Activated CD4-positive, CD25-positive, alpha-beta regulatory T cell treated with anti-CD3 and anti-CD28 coated beads, Interleukin-2, amount 50 U/mL, for 72 hours (primary cell): ENCODE data around the gene ARHGEF16.

ENCODE experiments used
- DNase-seq: peaks from one replicate; pipeline ENCODE4 v3.0.0; 2021

The ARHGEF16 gene

DNA sequence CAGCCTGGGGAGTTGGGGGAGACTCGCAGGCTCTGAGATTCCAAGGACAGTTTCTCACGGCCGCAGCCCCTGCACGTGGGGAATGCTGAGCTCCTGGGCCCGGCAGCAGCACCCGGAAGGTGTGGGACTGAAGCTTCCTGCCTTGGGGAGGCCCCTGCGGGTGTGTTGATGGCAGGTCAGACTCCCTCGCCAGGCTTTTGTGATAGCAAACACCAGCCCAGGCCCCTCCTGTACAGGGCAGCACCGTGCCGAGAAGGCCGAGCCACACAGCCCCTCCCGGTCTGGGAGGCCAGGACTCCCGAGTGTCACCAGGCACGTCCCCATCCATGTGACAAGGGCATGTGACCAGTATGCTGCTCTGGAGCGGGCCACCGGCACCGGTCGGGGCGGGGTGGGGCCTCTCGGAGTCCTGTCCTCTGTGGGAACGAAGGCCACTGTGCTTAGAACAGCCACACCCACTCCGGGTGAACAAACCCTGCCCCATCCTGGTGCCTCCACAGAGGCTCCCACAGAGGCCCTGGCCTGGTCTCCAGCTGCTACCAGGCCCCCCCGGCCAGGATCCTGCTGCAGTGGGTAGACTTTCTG lies 31.1 kb upstream of the ARHGEF16 start:
- DNase-seq: no peak

DNA sequence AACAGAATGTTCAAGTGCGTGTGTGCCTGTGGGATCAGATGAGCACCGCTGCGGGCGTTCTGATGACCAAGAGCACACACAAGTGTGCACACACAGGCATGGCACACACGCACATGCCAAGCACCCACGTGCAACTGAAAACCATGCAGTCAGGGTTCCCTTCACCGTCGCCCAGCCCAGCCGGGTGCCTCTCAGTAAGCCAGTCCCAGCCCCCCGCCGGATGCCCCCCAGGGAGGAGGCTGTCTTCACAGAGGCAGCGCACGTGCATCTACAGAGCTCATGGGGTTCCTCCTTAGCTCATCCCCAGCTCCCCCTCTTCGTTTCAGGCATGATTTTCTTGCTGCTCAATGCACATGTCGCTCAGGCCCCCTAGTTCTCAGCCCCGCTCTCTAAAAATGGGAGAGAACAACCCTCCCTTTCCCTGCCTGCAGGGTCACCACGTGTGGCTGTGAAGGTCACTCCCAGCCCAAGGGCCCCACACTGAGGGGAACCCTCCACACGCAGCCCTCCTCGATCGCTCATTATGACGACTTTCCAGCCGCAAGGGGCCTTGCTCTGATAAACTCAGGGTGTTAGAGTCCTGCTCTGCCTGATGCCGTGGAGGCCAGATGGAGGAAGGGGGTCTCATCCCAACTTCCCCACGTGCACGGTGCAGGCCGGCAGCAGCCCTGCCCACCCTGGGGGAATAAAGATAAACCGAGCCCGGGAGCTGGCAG lies 30.4 kb upstream of the ARHGEF16 start:
- DNase-seq: no peak

DNA sequence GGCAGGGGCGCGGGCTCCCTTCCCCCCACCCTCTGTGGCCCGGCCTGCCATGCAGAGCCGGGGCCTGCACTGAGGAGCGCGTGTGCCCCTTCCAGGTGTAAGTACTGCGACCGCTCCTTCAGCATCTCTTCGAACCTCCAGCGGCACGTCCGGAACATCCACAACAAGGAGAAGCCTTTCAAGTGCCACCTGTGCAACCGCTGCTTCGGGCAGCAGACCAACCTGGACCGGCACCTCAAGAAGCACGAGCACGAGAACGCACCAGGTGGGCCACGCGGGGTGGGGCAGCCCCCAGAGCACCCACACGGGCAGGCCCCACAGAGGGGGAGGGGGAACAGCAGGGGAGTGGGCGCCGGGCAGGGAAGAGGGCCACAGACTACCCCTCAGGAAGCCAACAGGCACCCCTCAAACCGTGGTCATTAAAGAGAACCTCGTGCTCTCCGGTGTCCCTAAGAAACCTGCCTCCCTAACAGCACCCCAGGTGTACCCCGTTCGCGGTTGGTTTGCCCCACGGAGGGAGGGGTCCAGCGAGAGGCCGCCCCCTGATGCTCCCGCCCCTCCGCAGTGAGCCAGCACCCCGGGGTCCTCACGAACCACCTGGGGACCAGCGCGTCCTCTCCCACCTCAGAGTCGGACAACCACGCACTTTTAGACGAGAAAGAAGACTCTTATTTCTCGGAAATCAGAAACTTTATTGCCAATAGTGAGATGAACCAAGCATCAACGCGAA lies 28.8 kb upstream of the ARHGEF16 start:
- no peak for DNase-seq

DNA sequence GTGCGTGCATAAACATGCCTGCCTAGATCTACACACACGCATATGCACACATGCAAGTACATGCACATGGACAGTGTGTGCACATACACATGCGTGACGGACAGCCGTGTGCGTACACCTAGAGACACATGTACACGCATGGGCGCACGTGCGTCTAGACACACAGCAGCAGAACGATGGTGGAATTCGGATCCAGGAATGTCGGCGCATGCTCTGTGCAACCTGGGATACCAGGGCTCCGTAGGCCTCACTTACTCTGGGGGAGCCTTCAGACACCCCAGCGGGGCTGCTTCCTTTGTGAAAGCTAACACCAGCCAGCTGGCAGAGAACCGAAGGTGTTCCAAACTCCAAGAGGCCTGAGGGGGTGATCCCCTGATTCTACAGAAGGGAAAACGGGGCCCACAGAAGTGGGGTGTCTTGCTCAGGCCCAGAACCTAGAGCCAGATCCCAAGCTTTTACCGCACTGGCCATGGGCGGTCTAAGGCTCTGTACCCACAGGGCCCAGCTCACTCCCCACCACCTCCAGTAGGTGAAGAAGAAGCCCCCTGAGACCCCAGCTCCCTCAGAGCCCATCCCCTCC lies 27.4 kb upstream of the ARHGEF16 start:
- no peak for DNase-seq

DNA sequence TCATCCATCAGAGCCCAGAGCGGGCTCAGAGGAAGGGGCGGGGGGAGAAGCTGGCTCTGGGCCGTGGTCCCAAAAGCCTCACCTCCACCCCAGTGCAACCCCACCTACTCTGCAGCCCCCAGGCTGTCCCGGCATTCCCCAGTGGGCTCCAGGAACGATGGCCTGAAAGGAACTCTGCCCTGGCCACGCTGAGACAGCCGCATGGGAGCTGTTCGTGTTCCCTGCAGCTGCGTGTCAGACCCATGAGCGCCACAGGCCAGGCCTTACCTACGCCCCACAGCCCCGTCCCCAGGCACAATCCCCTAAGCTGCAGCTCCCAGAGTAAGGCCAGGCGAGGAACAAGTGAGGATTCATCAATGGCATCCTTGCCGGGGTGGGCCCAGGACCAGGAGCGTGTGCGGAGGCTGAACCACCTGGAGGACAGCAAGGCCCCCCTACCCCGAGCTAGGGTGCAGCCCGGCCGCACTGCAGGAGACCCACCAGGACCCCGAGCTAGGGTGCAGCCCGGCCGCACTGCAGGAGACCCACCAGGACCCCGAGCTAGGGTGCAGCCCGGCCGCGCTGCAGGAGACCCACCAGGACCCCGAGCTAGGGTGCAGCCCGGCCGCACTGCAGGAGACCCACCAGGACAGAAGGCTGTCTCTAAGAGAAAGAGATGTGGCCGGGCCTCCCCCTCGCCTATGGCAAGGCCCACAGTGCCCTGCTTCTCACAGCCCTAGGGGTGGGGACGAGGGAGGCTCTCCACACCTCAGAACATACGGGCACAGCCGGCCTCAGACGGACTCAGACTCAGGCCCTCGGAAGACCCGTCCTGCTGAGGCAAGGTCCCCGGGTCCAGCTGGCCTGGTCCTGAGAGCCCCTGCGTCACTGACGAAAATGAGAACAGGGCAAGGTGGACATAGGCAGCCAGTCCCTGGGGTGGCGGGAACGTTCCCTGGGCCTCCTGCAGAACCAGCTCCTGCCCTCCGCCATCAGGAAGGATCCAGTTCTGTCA lies 26.5 kb upstream of the ARHGEF16 start:
- no peak for DNase-seq

DNA sequence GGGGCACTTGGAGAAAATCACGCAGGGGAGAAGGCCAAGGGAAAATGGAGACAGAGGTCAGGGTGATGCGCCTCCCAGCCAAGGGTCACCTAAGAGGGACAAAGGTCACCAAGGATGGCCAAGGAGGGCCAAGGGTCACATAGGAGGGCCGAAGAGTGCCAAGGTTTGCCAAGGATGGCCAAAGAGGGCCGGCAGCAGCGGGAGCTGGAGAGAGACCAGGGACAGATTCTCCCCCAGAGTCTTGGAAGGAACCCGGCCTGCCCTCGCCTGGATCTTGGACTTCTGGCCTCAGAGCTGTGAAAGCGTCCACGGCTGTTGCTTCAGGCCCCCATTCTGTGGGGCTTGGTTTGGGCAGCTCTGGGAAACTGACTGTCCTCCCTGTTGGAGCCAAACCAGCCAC lies 25.6 kb upstream of the ARHGEF16 start:
- DNase-seq: no peak

DNA sequence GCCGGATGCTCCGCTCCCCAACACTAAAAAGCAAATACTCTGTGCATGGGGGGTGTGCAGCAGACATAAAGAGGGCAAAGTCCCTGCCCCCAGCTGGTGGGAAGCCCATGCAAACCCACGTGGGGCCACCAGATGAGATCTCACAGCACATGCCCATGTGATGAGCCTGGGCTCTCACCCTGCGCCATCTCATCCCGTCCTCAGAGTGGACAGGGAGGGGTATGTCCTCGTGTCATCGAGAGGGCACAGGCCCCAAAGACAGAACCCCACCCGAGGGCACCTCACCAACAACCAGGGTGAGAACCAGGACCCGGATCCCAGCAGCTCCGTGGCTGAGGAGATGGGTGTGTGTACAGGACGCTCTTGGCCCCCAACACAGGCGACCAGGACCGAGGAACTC lies 25.1 kb upstream of the ARHGEF16 start:
- no peak for DNase-seq

DNA sequence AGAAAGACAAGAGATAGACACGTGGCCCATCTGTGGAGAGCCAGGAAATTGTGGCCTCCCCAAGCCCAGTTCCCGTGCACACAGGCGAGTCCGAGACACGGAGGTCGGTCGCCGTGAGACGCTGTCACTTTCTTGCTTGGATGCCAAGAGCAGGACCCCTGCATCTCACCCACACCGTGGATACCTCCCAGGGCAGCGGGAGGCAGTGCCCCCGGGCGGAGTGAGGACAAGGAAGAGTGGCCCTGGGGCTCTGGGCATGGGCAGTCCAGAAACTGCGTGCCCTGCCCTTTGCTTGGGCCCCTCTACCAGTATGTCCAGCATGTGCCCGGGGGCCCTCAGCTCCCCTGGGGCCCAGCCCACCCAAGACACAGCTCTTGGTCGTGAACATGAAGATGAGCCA lies 24.7 kb upstream of the ARHGEF16 start:
- DNase-seq: no peak

DNA sequence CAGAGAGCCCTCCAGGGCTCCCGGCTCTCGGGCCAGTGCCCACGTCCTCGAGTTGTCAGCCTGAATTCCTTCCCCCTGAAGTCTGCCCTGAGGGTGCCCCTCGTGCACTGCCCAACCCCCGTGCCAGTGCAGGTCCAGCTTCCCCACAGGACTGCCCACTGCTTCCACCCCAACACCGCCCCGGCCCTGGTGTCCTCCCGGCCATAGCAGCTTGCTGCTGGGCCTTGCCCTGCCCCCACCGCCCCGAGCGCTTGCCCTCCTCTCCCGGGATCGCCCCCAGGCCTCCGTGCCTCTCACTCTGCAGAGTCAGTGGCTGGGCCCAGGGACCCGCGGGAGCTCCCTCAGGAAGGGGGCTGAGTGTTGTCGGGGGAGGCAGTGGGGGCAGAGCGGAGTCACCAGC lies 24.1 kb upstream of the ARHGEF16 start:
- no peak for DNase-seq

DNA sequence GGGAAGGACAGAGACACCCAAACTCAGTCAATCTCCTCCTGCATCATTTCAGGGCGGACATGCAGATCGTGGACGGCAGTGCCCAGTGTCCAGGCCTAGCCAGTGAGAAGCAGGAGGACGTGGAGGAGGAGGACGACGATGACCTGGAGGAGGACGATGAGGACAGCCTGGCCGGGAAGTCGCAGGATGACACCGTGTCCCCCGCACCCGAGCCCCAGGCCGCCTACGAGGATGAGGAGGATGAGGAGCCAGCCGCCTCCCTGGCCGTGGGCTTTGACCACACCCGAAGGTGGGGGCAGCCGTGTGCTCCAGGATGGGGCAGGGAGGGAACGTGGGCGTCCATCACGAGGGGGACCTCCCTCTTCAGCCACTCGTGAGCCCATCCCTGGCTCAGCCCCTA lies 23.6 kb upstream of the ARHGEF16 start:
- no peak for DNase-seq

DNA sequence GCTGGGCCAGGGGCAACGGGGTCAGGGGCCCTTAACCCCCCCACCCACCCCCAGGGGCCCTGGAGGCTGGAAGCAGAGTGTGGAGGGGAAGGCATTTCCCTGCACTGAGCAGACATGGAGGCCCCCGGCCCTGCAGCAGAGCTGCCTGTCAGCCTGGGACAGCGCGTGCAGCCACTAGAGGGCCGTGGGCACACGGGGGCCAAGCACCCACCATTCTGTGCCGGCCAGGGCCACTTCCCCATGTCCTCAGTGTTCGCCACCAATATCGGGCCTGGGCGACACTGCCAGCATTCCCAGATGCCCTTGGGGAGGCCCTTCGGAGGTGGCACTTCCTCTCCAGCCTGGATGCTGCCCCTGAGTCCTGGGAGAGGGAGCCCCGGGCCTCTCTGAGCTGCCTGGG lies 23.2 kb upstream of the ARHGEF16 start:
- DNase-seq: no peak

DNA sequence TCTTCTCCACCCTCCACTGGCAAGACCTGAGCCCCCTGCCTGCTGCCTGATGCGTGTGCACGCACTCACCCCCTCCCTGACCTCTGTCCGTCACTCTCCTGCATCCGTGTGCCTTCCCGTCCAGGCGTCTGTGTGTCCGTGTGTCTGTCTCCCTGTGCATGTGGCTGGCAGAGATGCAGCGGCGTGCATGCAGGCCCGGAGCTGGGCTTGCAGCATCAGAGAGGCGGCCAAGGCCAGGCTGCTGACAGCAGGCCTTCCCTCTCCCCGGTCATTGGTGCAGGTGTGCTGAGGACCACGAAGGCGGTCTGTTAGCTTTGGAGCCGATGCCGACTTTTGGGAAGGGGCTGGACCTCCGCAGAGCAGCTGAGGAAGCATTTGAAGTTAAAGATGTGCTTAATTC lies 22.8 kb upstream of the ARHGEF16 start:
- DNase-seq: no peak

DNA sequence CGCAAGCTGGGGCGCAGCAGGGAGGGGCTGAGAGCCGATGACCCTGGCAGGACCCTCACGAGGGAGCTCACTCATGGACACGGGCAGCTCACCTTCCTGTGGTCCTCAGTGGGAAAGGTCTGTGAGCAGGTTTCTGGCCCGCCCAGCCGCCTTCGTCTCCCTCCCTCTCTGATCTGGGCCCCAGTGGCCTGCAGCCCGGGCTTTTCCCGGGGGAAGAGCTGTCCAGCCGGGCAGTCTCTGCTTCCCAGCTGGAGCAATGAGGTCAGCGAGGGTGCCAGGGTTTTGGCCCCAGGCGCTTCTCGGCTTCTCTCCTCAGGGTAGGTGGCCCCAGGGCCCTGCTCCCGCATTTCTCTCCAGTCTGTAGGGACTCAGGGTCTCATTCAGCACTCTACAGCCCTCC lies 22.2 kb upstream of the ARHGEF16 start:
- no peak for DNase-seq

DNA sequence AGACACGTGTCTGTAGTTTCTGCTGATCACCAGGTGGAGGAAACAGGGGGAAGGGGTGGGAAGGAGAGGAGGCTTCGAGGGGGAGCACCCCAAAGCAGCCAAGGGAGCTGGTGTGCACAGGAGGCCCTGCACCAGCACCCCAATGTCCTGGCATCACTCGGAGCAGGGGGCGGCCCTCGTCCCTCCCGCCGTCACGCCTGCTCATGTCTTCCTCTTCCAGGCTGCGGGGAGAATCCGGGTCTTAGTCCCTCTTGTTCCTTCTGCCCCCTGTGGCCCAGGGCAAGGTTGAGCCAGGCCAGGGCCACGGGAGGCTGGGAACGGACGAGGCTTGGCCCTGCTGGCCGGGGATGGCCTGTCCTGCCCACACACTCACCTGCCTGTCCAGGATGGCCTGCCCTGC lies 21.4 kb upstream of the ARHGEF16 start:
- DNase-seq: no peak

DNA sequence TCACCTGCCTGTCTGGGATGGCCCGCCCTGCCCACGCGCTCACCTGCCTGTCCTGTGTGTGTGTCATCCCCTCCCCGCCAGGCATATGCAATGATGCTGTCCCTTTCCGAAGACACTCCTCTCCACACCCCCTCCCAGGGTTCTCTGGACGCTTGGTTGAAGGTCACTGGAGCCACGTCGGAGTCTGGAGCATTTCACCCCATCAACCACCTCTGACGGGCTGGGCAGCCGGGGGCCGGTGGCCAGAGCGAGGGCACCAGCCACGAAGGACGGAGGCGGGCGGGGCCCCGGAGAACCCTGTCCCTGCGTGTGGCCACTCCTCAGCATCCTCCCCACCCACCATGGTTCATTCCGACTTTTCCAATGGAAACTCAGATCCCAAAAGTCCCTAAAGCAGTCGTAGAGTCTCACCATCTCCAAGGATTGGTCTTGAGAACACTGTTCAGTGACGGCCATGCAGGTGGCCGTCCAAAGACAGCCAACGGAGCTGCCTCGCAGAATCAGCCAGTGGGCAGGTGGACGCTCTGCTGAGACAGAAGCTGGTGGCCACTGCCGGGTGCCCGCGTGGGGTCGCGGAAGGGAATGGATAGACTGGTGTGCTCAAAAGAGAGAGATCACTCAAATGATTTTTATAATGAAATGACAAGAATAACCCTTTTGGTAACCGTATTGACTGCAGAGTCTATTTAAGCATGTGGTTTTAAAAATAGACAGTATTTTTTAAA lies 20.7 kb upstream of the ARHGEF16 start:
- DNase-seq: no peak

DNA sequence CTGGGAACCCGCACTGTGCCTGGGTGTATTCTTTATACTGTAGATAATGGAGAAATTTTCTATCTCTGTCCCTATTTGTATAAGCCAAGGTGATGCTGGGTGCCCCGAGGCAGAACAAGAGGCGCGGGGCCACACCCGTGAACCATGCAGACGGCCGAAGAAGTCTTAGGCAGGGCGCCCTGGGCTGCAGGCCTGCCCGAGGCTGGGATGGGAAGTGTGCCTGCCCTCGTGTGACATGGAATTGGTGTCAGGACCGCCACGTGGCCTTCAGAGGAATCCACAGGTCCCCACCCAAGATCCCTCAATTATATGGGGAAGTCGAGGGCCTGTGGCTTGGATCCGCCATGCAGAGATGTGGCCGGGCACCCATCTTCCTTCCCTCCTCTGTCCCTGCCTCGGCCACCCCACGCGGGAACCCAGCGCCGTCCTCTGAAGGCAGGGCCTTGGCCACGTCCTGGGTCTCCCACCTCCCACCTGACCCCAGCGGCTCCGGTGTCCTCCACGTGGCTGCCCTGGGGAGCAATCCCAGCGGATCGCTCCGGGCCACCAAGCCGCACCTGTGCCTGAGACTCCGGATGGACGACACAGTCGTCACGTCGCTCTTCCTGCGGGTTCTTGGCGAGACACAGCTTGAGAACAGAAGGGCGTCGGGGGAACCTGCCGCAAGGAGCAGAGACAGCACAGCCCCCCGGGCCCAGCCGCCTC lies 19.9 kb upstream of the ARHGEF16 start:
- no peak for DNase-seq

DNA sequence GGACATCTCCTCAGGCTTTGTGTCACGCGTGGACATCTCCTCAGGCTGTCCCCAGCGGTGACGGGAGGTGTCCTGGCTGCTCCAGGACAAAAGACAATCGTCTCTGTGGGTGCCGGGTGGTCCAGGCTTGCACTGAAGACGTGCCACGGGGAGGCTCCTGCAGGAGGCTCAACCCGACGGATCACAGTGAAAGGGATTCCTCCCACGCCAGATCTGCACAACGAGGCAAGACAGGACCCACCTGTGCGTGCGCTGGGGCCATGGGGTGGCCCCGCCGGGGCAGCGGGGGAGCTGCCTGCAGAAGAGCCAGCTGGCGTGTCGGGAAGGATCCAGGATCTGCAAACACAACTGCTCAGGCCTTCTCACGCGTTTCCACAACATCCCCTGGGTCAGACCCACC lies 18.8 kb upstream of the ARHGEF16 start:
- DNase-seq: no peak

DNA sequence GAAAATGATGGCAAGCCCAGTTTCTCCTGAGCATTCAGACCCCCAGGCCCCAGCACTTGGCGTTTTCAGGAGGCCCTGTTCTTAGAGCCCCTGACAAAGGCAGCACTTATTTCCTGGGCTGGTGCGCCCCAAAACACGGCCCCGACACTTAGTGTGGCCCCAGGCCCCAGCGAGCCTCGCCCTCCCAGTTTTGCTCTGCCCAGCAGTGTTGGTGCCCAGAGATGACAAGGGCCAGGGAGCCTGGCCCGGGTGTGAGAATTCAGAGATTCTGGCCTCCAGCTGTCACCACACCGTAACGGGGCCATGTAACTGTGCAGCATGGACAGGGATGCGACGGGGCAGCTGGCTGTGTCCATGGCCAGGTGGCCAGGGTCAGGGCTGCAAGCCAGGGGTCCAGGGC lies 18.0 kb upstream of the ARHGEF16 start:
- no peak for DNase-seq

DNA sequence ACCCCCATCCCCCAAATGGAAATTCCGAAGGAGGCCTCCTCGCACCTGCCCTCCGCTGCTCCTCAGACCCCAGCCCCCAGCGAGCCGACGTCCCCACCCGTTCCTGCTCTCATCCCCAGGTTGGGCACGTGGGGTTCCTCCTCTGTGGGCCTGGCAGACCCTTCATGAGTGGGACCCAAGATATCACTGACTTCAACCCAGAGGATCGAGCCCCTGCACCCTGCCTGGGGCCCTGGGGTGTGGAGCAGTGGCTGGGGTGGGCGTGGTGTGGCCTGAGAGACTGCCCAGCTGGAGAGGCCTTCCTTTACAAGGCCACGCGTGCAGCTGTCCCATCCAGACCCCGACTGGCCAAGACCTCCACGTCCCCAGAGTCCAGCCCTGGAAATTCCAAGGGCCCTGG lies 17.6 kb upstream of the ARHGEF16 start:
- DNase-seq: no peak

DNA sequence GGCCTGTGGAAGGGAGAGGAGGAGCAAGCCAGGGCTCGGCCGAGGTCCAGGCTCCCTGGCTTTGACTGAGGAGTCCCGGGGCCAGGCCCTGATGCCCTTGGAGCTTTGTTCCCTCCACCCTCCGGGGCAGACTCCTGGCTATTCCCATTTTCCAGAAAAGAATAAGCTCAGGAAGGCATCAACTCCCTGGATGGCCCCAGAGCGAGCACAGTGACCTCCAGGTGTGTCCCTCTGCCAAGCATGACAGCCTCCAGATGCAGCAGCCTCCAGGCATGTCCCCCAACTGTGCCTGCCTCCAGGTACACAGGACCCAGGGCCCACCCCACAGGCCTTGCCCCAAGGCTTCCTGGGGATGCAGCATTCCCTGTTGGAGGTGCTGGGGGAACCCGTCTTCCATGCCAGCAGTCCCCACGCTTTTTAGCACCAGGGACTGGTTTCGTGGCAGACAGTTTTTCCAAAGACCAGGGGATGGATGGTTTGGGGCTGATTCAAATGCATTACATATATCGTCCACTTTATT lies 15.7 kb upstream of the ARHGEF16 start:
- no peak for DNase-seq
